ENCODE data around the gene ITGA3. TPM values are rescaled to one million over a fixed set of nuclear protein-coding genes. Genes with fewer than 3 reads are reported as not detected.

Gene ITGA3
- total and polyA plus RNA-seq, 12 donors: 12.5 to 44.2 (median 23.1) TPM

DNA sequence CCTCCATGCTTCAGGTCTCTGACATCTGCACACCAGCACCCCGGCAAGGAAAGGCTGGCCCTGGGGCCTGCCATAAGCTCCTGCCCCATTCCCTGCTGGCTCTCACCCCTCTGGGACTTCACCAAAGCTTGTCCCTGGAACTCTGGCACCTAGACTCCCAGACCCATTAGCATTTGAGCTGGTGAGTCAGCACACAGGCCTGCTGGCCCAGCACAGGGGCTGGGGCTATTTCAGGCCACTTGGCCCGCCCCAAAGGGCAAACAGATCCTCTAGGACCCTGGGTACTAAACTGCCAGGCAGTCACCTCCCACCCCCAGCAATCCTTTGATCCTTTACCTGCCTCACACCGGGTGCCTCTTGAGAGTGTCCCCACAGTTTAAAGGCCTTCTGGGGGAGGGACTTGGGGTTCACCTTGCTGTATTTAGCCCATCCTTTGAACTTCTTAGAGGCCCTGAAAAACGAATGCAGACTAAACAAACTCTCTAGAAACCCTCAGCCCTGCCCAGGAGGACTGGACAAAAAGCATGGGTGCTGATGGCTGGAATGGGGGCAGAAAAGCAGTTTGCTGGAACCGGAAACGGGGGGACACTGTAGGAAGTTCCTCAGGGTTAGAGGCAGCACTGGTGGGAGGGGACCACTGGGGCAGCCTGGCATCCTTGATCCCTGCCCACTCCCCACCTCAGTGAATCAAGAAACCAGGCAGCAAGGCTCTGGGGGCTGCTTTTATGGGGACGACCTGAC is 77.3 kb downstream of the ITGA3 start:
- peak overlapping the region; percentile 25 to 90 (median 76) for H3K27ac ChIP-seq
- WGBS, 2 donors: 49 to 54% methylated on average over 7 of the region's 7 CpGs
- DNase-seq: peak in 1 of 2 donors; percentile 66
- H3K36me3 ChIP-seq: peaks cover under 1 to 52% (median 34%) of the 10 kb centered on the region in 9 donors
- intact Hi-C loops (cut with DNase I): loop anchor here in 1 of 10 donors (5.0 kb wide), 1 partner anchor 44 kb away; no protein-coding TSS in a partner anchor
- H3K4me1 ChIP-seq: peaks cover 14 to 60% (median 44%) of the 10 kb centered on the region in 9 donors
- peaks cover 0 to 22% (median 0%) of the 10 kb centered on the region in 7 donors for H3K27me3 ChIP-seq
- ATAC-seq: peak; percentile 60 to 86 (median 79)
- no peaks in the 10 kb centered on the region for H3K9me3 ChIP-seq
- no peak overlapping the region for H3K4me3 ChIP-seq
- TF ChIP-seq CTCF (IDR thresholded peaks at IDR 0.05): no peak

- H3K27ac ChIP-seq: peak overlapping the region in 9 of 10 donors; percentile 25 to 90 (median 75)
- H3K4me1 ChIP-seq: peaks cover 14 to 55% (median 41%) of the 10 kb centered on the region in 9 donors
- H3K9me3 ChIP-seq: no peaks in the 10 kb centered on the region
- H3K4me3 ChIP-seq: no peak overlapping the region
- 38 to 50% methylated on average over 16 of the region's 16 CpGs for WGBS, 2 donors
- H3K36me3 ChIP-seq: peaks cover 5 to 57% (median 40%) of the 10 kb centered on the region in 9 donors
- peak in 3 of 8 donors; percentile 4 to 26 (median 17) for ATAC-seq
- TF ChIP-seq CTCF (IDR thresholded peaks at IDR 0.05): no peak
- no peak for DNase-seq
- intact Hi-C loops (cut with DNase I): loop anchor here in 1 of 10 donors (5.0 kb wide), 1 partner anchor 44 kb away; no protein-coding TSS in a partner anchor
- peaks cover 0 to 19% (median 0%) of the 10 kb centered on the region in 7 donors for H3K27me3 ChIP-seq
Measured at GRCh38 chr17:50133769-50134099, 77.8 kb downstream of the ITGA3 start.

DNA sequence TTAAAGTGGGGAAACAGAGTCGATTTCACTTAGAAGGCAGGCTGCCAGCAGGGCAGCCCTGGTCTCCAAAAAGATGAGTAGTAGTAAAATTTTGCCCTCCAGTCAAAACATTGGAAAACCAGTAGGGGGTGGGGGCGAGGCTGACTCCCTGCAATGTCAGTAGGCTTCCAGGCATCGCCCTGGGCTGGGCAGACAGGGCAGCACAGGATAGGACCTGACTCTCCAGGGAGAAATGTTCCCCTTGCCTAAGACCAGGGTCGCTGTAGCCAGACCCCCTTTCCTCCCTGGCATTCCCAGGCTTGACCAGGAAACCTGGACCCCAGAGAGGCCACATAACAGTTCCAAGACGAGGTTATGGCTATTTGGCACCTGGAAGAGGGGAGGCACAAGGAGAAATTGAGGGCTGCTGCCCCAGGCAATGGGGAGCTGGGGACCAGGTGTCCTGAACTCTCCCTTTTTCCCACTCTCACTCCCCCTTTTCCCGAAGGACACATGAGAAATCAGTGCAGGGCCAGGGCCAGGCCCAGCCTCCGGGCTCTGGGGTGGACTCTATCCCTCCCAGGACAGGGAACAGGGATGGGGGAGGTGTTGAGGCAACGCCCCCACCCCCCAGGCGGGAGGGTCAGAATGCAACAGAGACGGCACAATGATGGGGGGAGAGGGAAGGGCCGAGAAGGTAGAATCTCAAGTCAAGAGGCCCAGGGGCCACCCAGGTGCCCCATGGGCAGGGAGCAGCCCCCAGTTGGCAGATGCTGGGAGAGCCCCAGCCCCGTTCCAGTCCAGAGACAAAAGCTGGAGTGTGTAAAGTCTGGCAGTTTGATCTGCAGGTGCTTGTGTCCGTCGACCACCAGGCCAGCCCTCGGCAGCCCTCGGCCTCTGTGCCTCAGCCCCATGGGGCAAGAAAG is 78.5 kb downstream of the ITGA3 start:
- no peak for TF ChIP-seq CTCF (IDR thresholded peaks at IDR 0.05)
- peak overlapping the region in 7 of 10 donors; percentile 14 to 90 (median 78) for H3K27ac ChIP-seq
- H3K36me3 ChIP-seq: peaks cover 5 to 64% (median 47%) of the 10 kb centered on the region in 9 donors
- peaks cover 0 to 12% (median 0%) of the 10 kb centered on the region in 7 donors for H3K27me3 ChIP-seq
- ATAC-seq: no peak
- intact Hi-C loops (cut with DNase I): loop anchor here in 2 of 10 donors (5.0 kb wide), 1 partner anchor 43 kb away; no protein-coding TSS in a partner anchor
- no peak overlapping the region for H3K4me3 ChIP-seq
- H3K4me1 ChIP-seq: peaks cover 7 to 49% (median 34%) of the 10 kb centered on the region in 9 donors
- WGBS, 2 donors: 72 to 81% methylated on average over 16 of the region's 16 CpGs
- H3K9me3 ChIP-seq: no peaks in the 10 kb centered on the region
- DNase-seq: no peak

Data from heart right ventricle (tissue), 16 donors.